ENCODE results near the gene APOC4.
"Not testable (repeated sequence)": the region's sequence is repeated elsewhere in the genome, so short reads cannot be mapped to it uniquely, and the experiment has no call there.

The APOC4 gene

DNA sequence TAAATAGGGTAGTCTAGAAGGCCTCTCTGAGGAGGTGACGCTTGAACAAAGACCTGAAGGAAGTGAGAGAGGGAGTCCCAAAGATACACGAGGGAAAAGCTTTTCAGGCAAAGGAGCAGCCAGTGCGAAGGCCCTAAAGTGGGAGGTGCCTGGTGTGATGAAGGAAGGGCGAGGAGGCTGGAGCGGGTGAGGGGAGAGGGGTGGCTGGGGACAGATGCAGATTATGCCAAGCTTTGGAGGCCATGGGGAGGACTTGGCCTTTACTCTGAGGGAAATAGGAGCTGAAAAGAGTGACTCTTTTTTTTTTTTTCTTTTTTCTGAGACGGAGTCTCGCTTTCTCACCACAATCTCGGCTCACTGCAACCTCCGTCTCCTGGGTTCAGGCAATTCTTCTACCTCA, 16.1 kb downstream of the APOC4 start:
- no peak for DNase-seq (ENCODE audit: low read depth)

DNA sequence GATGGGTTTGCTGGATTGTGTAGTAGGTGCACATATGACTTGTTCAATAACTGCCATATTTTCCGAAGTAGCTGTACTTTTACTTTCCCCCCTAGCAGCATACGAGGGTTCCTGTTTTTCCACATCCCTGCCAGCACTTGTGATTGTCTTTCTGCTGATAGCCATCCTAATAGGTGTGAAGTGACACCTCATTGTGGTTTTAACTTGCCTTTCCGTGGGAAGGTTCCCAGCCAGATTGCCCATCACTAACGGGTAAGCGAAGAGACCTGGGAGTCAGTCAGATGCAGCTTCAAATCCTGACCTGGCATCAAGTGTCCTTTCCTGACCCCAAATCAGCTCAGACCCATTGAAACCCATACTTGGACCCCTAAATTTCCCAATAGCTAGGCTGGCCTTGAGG, 17.7 kb downstream of the APOC4 start:
- DNase-seq (ENCODE audit: low read depth), result no peak

DNA sequence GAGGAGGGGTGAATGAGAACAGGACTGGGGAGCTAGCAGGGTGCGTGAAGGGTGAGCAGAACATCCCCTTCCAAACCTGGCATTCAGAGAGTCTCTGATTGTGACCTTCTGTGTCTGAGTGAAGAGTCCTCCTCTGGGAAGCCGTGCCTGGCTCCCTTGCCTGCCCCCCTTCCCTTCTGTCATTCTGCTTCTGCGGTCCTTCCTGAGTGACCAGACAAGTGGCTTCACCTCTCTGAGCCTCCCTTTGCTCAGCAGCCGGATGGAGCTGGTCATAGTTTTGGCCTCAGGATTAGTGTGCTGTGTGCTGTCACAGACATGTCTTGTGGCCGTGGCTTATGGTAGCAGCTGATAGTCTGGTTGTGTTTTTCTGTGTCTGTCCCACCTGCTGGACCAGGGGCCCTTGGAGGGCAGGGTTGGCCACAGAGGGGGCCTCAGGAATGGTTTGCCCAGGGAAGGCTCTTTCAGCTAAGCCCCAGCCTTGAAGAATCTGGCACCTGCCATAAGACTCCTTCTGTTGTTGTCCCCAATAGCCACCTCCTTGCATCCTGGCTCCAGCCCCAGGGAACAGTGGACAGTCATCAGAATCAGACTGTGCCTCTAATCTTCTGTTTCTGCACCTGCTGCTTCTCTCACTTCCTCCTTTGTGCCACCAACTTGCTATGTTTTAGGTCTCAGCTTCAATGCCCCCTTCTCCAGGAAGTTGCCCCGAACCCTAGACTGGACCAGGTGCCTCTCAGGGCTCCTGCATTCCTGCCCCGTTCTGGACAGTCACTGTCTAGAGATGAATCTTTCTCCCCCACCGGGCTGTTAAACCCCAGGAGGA, 19.1 kb downstream of the APOC4 start:
- no peak for DNase-seq (ENCODE audit: low read depth)

DNA sequence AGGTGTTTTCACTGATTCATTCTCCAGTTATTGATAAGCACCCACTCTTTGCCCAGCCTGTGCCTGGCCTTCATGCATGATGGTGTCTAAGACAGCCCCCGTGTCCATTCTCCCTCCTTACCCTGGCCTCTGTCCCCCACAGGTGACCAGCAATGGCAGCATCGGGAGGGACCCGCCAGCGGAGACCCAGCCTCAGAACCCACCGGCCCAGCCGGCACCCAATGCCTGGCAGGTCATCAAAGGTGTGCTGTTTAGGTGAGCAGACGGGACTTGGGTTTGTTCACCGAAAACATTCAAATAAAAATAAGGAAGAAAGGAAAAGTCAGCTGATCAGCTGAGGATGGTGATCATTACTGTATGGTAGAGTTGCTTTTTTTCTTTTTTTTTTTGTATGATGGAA, 19.8 kb downstream of the APOC4 start:
- DNase-seq (ENCODE audit: low read depth), result no peak

DNA sequence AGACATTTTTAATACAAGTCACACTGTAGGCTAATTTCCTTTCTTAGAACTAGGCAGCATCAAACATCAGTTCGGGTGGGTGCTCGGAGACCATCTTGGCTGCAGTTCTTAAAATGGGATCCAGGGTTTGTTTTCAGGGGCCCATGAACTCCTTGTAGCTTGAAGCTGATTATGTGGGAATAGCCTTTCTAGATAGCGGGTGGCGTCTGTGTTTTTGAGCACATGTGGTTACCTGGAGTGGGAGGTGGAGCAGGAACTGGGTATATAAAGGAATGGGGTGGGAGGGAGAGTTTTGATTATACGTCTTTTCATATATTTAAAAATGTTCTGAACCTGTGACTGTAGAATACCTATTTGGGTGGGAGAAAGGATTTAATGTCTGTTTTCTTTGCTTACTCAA, 26.1 kb downstream of the APOC4 start:
- DNase-seq (ENCODE audit: low read depth), result no peak

DNA sequence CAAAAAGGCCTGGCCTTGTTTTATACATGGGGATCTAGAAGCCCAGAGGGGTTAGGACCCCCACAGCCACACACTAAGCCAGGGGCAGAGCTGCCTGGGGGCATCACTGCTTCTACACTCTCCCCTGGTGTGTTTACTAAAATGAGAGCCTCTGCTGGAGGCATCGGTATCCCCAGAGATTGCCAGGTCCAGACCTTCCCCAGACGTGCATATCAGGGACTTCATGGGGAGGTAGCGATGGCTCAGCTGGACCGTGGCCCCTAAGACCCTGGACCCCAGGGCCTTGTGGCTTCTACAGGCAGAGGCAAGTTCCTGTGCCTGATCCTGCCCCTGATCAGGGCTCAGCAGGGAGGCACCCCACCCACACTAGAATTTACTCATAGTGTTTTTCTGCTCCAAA, 26.6 kb downstream of the APOC4 start:
- DNase-seq (ENCODE audit: low read depth), result no peak

DNA sequence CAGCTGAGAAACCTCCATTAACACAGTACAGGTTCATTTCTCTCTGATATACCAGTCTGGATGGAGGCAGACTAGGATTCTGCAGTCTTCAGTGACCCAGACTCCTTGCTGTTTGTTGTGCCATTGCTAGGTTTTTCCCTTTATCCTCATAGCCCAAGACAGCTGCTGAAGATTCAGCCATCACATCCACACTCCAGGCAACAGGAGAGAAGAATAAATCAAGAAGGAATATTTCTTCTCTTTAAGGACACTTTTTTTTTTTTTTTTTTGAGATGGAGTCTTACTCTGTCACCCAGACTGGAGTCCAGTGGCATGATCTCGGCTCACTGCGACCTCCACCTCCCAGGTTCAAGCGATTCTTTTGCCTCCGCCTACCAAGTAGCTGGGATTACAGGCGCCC, 27.4 kb downstream of the APOC4 start:
- no peak for DNase-seq (ENCODE audit: low read depth)

DNA sequence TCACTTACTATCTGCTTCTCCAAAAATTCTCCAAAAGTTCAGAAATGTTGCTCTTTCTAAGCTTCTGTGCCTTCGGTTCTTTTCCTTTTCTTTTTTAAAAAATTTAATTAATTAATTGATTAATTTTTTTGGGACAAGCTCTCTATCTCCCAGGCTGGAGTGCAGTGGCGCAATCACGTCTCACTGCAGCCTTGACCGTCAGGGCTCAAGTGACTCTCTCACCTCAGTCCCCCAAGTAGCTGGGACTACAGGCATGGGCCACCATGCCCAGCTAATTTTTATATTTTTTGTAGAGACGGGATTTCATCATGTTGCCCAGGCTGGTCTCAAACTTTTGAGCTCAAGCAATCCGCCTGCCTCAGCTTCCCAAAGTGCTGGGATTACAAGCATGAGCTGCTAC, 29.4 kb downstream of the APOC4 start:
- DNase-seq (ENCODE audit: low read depth), result not testable (repeated sequence)

DNA sequence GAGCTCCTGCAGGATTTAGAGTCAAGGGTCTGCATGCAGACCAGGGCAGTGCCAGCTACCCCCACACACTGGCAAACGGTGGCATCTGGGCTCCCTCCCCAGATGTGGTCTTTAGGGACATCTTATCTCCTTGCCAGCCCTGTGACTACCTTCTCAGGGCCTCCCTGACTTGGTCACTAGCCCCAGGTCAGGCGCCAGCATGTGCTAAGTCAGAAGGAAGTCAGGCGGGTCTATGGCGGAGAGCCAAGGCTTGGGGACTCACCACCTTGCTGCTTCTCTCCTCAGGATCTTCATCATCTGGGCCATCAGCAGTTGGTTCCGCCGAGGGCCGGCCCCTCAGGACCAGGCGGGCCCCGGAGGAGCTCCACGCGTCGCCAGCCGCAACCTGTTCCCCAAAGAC, 30.8 kb downstream of the APOC4 start:
- DNase-seq (ENCODE audit: low read depth), result no peak

DNA sequence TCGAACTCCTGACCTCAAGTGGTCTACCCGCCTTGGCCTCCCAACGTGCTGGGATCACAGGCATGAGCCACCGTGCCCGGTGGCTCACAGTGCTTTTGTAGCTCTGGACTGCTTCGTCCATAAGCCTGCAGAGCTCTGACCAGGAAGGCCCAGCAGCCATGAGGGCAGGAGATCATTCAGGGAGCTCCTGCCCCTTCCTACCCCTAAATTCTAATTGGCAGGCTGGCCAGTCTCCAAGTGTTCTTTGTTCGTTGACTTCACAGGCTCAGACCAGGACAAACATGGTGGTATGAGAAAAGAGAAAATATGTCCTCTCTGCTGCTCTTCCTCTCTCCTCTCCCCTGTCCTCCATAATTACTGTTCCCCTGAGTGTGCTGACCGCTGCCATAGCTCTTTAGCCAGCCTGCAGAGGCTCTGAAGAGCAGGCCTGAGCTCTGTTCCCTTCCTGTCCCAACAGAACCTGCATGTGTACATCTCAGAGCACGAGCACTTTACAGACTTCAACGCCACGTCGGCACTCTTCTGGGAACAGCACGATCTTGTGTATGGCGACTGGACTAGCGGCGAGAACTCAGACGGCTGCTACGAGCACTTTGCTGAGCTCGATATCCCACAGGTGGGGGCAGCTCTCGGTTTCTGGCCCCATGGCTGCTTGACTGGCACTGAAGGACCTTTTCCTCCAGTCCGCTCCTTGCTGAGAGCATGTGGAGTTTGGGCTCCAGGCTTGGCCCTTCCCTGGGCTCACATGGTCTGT, 32.1 kb downstream of the APOC4 start:
- DNase-seq (ENCODE audit: low read depth), result no peak

DNA sequence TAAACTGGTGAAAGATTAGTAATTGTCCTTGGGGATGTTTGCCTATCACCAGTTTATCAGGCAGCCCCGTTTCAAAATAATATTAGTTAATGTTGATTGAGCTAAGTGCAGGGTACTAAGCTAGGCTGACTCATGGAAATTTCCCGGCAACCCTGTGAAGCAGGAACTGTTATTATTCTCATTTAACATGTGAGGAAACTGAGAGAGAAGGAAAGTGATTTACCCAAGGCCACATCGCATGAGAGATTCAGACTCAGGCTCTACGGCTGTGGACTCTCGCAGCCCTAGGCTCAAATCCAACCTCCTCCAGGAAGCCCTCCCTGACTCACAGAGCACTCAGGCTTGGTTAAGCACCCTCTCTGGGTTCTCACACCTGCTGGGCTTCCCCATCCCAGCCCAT, 32.8 kb downstream of the APOC4 start:
- DNase-seq (ENCODE audit: low read depth), result no peak

DNA sequence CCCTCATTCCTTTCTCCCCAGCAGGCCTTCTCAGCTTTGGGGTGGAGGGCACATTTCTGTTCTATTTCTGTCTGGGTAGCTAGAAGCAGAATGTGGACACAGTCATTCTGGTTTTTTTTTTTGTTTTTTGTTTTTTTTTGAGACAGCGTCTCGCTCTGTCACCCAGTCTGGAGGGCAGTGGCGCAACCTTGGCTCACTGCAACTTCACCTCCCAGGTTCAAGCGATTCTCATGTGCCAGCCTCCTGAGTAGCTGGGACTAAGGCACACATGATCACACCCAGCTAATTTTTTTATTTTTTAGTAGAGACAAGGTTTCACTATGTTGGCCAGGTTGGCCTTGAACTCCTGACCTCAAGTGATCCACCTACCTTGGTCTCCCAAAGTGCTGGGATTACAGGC, 33.4 kb downstream of the APOC4 start:
- no peak for DNase-seq (ENCODE audit: low read depth)

DNA sequence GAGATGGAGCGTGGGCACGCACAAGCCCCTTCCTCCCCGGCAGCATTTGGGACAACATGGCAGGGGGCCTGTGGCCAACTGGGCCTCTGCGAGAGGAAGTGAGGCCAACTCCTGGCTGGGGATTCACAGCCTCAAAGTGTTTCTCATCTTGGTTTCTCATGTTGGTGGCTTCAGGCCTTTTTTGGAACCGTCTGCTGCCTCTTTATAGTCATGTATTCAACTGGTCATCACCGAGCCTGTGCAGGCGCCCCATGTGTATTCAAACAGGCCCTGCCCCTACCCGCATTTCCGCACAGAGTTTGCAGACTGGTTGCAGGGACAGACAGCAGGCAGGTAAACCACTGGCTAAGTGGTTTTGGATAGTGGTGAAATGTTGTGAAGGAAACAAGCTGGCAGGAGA, 42.0 kb downstream of the APOC4 start:
- no peak for DNase-seq (ENCODE audit: low read depth)

DNA sequence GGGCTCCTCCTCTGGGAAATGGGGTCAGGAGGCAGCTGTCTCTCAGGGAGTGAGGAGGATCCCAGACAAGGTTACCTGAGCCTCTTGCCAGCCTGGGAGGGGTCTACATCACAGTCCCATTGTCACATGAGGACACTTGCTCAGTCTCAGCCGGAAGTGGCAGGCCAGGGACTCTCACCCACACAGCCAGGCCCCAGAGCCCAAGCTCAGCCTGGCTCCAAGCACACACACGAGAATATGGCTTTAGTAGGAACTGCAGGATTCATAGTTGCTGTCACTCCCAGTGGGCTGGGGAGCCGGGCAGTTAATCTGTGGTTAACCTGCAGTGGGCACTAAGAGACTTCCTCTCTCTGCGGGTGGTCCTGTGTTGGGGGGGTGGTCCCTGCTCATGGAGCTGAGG, 43.4 kb downstream of the APOC4 start:
- DNase-seq (ENCODE audit: low read depth), result no peak

DNA sequence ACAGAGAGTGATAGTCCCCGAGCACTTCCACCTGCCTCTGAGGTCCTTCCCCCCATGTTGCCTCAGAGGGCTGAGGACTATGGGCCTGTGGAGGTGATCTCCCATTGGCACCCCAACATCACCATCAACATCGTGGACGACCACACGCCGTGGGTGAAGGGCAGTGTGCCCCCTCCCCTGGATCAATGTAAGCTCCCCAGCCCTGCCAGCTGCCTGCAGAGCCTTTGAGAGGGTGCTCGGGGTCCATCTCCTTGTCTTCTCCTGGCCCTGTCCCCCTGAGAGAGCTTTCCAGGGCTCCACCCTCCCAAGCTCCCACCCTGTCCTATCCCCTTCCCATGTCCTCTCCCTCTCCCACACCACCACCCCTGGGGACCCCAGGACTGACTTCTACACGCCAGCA, 44.4 kb downstream of the APOC4 start:
- no peak for DNase-seq (ENCODE audit: low read depth)

DNA sequence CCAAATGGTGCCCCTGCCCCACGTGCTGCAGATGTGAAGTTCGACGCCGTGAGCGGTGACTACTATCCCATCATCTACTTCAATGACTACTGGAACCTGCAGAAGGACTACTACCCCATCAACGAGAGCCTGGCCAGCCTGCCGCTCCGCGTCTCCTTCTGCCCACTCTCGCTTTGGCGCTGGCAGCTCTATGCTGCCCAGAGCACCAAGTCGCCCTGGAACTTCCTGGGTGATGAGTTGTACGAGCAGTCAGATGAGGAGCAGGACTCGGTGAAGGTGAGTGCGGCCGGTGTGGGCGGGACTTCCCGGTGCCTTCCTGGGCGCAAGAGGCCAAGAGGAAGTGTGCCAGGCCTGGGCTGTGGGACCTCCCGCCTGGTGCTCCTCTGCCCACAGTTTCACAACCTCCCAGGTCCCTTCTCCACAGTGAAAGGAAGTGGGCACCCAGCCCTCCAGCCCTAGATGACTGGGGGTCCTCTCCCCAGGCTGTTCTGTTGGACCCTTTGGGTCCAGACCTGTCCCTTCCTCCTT, 45.2 kb downstream of the APOC4 start:
- no peak for DNase-seq (ENCODE audit: low read depth)

DNA sequence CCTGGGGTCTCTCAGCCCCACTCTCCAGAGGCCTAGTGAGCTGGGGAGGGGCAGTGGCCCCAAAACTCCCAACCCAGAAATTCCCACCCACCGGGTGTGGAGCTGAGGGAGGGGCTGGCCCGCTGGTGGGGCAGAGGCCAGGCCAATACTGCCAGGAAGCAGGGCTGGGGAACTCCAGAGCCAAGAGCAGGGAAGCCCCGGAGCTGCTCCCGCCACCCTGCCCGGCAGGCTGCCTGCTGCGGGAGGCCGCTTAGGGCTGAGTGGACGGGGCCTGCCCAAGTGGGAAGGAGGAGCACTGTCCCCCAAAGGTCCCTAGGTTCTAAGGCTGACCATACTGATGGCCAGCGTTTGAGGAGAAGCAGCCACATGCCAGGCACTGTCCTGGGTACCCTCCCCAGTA, 46.2 kb downstream of the APOC4 start:
- no peak for DNase-seq (ENCODE audit: low read depth)

DNA sequence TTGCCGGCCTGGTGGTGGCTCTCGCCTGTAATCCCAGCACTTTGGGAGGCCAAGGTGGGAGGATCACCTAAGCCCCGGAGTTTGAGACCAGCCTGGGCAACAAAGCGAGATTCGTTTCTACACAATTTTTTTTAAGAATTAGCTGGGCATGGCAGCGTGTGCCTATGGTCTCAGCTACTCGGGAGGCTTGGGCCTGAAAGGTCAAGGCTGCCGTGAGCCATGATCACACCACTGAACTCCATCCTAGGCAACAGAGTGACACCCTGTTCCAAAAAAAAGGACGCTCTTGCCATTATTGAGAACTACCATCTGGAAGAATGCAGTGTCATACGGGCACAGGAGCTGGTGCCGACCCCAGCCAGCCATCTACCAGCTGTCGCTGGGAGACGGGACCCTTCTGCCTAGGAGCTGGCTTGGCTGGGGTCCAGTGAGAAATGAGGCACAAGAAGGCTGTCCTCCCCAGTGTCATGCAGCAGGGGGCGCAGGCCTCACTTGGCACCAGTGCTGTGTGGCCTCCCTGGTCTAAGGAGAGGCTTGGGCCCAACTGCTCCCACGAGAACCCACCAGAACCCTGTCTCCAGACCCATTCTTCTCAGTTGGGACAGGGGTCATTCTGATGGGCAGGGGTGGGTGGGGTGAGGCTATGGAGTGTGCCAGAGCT, 47.0 kb downstream of the APOC4 start:
- peak; percentile 45 for DNase-seq (ENCODE audit: low read depth)

DNA sequence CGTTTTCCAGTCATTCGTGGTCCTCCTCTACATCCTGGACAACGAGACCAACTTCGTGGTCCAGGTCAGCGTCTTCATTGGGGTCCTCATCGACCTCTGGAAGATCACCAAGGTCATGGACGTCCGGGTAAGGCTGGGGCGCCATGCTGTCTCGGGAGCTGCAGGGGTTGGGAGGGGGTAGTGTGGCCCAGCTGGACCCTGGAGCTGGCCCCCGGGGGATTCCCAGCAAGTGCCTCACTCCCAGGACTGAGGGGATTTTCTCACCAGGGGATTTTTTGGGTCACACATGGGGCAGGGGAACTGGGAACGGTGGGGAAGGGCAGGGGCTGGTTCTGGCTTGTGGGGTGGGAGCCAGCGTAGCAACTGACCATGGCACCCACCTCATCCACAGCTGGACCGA, 48.4 kb downstream of the APOC4 start:
- DNase-seq (ENCODE audit: low read depth), result no peak

DNA sequence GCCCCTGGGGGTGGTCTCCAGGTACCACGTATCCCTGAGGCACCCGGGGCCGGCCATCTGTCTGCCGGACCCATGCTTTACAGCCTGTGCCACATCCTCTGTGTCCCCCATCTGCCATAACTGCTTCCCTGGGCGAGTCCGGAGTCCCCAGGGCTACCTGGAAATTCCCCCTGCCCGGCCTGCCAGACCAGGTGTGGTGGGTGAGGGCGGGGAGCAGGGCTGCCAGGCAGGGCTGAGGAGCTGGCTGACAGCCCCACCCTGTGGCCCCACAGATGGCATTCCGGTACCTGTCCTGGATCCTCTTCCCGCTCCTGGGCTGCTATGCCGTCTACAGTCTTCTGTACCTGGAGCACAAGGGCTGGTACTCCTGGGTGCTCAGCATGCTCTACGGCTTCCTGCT, 48.9 kb downstream of the APOC4 start:
- no peak for DNase-seq (ENCODE audit: low read depth)

DNA sequence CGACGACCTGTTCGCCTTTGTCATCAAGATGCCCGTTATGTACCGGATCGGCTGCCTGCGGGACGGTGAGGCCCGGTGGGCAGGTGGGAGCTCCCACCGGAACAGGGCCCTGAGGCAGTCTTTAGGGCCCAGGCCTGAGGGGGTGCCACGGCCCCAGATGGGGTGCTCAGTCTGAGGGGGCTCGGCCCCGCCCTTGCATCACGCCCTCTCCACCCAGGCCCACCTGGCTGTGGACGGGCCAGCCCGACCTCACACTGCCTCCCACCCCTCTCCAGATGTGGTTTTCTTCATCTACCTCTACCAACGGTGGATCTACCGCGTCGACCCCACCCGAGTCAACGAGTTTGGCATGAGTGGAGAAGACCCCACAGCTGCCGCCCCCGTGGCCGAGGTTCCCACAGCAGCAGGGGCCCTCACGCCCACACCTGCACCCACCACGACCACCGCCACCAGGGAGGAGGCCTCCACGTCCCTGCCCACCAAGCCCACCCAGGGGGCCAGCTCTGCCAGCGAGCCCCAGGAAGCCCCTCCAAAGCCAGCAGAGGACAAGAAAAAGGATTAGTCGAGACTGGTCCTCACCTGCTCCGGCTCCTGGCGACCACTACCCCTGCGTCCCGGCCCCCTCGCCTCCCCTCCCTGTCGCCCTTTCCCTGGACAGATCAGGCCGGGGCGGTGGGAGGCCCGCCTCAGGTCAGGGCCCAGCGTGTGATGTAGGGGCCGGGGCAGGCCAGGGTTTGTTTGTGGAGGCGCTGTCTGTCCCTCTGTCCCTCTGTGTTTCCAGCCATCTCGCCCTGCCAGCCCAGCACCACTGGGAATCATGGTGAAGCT, 50.5 kb downstream of the APOC4 start:
- DNase-seq (ENCODE audit: low read depth), result no peak

DNA sequence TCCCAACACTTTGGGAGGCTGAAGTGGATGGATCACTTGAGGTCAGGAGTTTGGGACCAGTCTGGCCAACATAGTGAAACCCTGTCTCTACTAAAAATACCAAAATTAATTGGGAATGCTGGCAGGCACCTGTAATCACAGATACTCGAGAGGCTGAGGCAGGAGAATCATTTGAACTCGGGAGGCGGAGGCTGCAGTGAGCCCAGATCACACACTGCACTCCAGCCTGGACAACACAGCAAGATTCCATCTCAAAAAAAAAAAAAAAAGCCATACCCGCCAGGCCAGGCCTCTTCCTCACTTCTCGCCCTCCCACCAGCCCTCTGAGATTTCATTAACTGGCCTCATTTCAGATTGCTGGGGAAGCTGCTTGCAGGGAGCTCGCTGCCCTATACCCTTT, 51.5 kb downstream of the APOC4 start:
- no peak for DNase-seq (ENCODE audit: low read depth)

Measured in stimulated activated CD8-positive, alpha-beta memory T cell treated with anti-CD3 and anti-CD28 coated beads, Interleukin-4, amount 100 ng/mL, for 24 hours (primary cell).